ENCODE results near the gene SPINT2.

DNA sequence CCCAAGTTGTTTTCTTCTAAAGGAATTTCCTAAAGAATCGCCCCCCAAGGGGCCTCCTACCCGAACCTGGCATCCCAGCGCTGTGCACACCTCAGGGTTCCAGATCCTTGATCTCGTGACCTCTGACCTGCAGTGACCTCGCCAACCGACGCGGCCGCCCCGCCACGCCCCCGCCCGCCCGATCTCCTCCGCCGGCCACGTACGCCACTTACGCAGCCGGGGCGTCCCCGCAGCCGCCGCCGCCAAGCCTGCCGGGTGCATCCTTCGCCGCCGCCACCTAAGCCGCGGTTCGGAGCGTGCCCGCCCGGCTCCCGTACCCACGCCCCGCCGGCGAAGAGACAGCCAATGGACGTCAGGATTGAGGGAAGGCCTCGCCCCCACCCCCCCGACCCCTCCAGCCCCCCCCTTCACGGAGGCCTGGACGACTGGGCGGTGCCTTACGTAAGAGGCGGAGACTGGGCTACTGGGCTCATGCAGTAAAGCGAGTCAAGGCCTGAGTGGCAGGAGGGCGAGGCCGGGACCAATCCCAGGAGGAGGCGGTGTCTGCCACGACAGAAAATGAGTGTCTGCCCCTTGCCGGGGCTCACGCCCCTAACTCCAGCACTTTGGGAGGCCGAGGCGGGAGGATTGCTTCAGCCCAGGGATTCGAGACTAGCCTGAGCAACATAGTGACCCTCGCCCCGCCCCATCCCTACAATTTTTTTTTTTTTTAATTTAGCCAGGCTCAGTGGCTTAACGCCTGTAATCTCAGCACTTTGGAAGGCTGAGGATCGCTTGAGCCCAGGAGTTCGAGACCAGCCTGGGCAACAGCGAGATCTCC, 51.5 kb downstream of the SPINT2 start, which contains the start of gene YIF1B:
- TF ChIP-seq, protein P1, sequence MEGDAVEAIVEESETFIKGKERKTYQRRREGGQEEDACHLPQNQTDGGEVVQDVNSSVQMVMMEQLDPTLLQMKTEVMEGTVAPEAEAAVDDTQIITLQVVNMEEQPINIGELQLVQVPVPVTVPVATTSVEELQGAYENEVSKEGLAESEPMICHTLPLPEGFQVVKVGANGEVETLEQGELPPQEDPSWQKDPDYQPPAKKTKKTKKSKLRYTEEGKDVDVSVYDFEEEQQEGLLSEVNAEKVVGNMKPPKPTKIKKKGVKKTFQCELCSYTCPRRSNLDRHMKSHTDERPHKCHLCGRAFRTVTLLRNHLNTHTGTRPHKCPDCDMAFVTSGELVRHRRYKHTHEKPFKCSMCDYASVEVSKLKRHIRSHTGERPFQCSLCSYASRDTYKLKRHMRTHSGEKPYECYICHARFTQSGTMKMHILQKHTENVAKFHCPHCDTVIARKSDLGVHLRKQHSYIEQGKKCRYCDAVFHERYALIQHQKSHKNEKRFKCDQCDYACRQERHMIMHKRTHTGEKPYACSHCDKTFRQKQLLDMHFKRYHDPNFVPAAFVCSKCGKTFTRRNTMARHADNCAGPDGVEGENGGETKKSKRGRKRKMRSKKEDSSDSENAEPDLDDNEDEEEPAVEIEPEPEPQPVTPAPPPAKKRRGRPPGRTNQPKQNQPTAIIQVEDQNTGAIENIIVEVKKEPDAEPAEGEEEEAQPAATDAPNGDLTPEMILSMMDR (IDR thresholded peaks at IDR 0.05; ENCODE audit: poor library complexity, severe bottlenecking): no peak
- TF ChIP-seq POLR2AphosphoS5 (IDR thresholded peaks at IDR 0.05) (peak; percentile 51), EZH2 (IDR thresholded peaks at IDR 0.05; ENCODE audit: borderline replicate concordance, insufficient read depth, low read length, poor library complexity, severe bottlenecking) (no peak), REST (IDR thresholded peaks at IDR 0.05; ENCODE audit: borderline replicate concordance) (no peak), EP300 (conservative IDR thresholded peaks at IDR 0.05; ENCODE audit: poor library complexity, severe bottlenecking) (no peak), SMC3 (conservative IDR thresholded peaks at IDR 0.05; ENCODE audit: poor library complexity) (no peak), RAD21 (conservative IDR thresholded peaks at IDR 0.05) (no peak), TAF1 (IDR thresholded peaks at IDR 0.05; ENCODE audit: low read depth) (no peak)
